ENCODE data around the gene NOC4L.
"Not testable (repeated sequence)": the region's sequence is repeated elsewhere in the genome, so short reads cannot be mapped to it uniquely, and the experiment has no call there.

Gene NOC4L

DNA sequence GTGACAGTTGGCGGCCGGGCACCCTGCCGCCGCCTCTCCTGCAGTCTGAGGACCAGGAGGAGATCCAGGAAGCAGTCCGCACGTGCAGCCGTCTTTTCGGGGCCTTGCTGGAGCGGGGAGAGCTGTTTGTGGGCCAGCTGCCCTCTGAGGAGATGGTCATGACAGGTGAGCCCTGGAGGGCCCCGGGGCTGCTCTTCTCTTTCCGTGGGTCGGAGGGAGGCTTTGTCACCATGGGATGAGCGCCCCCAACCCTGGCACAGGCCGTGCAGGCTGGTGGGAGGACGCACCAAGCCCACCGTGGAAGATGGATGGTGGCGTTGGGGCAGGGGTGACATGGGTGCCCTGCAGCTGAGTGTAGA, 532 bp downstream of the NOC4L start:
- no peak for DNase-seq

DNA sequence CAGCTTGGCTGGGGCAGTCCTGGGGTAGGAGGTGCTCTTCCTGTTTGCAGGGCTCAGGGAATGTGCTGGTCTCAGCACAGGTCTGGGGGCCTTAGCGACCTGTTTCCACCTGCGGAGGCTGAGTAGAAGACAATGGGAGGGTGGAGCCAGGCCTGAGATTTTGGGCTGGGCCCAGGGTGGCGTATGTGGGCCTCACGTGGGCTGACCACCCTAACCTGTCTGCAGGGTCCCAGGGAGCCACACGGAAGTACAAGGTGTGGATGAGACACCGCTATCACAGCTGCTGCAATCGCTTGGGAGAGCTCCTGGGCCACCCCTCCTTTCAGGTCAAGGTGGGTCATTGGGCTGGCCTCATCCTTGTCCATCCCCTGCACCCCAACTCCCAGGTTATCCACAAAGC, 1.1 kb downstream of the NOC4L start:
- DNase-seq, result no peak

DNA sequence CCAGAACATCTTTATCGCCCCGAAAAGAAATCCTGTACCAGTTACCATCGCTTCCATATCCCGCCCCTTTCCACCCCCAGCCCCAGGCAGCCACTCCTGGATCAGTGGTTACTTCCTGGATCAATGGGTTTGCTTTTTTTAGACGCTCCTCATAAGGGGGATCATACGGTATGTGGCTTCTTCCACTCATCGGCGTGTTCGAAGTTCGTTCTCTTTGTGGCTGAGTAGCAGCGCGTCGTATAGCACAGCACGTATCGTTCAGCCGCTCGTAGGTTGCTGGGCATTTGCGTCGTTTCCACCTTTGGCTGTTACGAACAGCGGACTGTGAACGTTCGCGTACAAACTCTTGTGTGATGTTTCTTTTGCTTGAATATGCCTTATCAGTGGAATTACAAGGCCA, 1.8 kb downstream of the NOC4L start:
- DNase-seq, result no peak

DNA sequence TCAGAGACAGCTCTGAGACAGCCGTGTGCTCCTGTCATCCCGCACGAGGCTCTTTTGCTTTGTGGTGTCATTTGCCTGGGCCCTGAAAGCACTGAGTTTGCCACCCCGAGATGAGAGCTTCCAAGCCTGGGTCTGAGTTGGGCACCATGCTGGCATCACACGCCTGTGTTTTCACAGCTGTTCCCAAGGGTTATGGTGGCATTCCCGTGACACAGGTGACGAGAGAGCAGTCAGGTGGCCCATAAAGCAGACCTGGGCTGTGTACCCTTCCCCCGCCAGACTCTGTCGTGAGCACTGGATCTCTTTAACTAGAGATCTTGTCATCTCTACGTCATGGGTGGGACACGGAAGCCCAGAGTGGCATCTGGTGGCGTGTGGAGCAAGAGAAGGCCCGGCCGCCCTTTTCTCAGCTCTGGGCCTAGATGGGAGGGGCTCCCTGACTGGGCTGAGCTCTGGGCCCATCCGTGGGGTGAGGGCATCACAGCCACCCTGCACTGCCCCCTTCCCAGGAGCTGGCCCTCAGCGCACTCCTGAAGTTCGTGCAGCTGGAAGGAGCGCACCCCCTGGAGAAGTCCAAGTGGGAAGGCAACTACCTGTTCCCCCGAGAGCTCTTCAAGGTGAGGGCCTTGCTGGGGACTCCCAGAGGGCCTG, 2.6 kb downstream of the NOC4L start:
- no peak for DNase-seq

DNA sequence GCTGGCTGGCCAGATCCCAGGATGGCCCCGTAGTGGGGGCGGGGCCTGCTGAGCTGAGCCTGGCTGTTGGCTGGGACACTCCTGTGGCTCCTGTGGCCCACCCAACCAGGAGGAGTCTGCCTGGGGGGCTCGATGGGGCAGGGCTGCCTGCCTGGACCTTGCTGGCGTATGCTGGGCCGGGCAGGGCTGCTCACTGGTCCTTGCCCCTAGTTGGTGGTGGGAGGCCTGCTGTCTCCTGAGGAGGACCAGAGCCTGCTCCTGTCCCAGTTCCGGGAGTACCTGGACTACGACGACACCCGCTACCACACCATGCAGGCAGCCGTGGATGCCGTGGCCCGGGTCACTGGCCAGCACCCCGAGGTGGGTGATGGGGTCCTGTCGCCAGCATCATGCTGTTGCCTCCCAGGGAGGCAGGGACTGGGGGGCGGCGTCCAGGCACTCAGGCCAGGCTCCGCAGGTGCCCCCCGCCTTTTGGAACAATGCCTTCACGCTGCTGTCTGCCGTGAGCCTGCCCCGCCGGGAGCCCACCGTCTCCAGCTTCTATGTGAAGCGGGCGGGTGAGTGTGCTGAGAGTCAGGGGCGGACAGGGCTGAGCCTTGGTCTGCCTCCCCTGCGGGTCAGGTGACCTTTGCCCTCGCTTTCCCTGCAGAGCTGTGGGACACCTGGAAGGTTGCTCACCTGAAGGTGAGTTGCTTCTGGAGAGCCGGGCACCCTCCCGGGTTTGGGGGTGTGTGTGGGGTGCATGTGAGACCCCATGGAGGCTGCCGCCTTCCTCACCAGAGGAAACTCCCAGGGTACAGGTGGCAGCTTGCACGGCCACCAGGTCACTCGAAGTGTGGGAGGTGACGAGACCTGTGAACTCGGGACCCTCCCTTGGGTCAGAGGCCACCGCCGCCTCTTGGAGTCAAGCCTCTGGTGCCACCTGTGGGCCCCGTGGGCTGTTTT, 3.4 kb downstream of the NOC4L start:
- no peak for DNase-seq

DNA sequence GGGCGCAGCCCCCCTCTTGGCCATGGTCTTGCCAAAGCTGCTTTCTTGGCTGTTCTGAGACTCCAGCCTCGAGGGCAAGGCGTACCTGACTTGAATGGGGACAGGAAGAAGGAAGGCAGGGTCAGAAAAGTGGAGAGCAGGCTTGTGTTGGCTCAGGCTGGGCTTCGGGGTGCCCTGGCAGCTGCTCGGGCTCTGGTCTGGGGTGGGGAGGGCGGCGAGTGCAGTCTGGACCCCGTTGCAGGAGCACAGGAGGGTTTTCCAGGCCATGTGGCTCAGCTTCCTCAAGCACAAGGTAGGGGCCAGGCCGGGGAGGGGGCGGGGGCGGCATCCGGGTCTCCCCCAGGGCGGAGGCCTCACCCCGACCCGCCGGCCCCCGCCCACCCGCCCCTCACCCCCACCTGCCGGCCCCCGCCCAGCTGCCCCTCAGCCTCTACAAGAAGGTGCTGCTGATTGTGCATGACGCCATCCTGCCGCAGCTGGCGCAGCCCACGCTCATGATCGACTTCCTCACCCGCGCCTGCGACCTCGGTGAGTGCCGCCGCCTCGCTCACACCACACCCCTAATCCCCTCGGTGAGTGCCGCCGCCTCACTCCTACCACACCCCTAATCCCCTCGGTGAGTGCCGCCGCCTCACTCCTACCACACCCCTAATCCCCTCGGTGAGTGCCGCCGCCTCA, 4.2 kb downstream of the NOC4L start:
- DNase-seq, result no peak

DNA sequence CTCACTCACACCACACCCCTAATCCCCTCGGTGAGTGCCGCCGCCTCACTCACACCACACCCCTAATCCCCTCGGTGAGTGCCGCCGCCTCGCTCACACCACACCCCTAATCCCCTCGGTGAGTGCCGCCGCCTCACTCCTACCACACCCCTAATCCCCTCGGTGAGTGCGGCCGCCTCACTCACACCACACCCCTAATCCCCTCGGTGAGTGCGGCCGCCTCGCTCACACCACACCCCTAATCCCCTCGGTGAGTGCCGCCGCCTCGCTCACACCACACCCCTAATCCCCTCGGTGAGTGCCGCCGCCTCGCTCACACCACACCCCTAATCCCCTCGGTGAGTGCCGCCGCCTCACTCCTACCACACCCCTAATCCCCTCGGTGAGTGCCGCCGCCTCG, 5.3 kb downstream of the NOC4L start:
- DNase-seq, result not testable (repeated sequence)

DNA sequence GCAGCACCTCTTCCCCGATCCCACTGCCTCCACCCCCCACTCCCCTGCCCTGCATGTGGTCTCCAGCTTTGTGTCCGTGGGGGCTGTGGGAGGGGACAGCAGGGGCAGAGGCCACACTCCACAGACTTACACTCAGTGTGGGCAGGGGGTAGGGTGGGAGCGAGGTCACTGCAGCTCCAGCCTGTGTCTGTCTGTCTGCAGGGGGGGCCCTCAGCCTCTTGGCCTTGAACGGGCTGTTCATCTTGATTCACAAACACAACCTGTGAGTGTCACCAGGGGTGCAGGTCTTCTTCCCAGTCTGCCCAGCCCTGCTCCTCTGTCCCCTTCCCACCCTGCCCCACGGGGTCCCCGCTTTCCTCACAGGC, 6.5 kb downstream of the NOC4L start:
- no peak for DNase-seq

DNA sequence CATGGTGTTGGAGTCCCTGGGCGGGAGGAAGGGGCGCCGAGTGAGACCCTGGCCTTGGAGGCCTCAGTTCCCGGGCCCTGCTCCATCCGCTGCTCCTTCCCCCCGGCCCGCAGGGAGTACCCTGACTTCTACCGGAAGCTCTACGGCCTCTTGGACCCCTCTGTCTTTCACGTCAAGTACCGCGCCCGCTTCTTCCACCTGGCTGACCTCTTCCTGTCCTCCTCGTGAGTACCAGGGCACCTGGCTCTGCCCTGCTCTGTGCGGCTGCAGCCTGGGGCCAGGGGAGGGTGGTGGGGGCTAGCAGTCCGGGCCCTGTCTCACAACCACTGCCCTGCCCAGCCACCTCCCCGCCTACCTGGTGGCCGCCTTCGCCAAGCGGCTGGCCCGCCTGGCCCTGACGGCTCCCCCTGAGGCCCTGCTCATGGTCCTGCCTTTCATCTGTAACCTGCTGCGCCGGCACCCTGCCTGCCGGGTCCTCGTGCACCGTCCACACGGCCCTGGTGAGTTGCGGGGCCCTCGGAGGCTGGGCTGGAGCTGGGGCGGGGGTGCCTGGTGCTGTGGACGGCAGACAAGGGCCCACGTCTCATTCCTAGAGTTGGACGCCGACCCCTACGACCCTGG, 7.0 kb downstream of the NOC4L start:
- no peak for DNase-seq

DNA sequence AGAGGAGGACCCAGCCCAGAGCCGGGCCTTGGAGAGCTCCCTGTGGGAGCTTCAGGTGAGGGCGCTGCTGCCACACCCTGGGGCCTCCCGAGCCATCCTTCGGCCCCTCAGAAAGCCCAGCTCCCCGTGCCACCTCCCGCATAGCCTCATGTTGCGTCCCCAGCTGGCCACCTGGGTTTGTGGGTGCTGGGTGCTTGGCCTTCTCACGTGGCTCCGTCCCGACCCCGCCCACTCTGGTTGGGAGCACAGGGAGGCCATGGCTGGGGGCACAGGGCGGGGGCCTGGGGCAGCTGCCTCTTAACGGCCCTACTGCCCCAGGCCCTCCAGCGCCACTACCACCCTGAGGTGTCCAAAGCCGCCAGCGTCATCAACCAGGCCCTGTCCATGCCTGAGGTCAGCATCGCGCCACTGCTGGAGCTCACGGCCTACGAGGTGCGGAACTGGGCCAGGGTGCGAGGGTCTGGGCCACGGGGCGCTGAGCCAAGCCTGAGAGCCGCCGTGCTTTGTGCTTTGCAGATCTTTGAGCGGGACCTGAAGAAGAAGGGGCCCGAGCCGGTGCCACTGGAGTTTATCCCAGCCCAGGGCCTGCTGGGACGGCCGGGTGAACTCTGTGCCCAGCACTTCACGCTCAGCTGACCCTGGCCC, 7.6 kb downstream of the NOC4L start:
- DNase-seq, result no peak

DNA sequence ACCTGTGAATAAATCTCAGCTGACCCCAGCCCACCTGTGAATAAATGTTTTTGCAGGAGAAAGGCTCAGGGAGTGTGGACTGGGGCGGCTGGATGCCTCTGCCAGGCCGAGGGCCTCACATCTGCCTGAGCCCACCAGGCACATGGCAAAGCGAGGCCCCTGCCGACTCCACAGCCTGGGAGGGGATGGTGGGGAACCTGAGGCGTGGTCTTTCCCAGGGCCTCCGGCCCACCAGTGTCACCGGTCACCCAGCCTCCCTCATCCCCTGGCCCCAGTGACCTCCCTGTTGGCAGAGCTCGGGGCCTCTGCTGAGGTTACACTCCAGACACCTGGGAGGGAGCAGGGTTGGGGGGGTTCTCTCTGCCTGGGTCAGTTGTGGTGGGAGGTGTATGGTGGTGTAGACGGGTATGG, 8.2 kb downstream of the NOC4L start:
- DNase-seq, result no peak

DNA sequence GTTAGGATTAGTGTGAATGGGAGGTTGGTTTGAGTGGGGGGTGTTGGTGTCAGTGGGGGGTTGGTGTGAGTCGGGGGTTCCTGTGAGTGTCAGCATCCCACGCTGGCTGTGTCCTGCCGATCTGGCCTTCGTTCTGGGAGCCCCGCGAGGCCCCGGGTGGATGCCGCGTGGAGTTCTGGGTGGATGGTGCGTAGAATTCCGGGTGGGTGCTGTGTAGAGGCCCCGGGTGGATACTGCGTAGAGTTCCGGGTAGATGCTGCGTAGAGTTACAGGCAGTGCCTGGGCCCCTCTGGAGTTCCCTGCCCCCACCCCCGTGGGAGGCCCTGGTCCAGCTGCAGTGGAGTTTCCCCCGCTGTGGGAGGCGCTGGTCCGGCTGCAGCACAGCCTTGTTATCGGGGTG, 8.7 kb downstream of the NOC4L start:
- DNase-seq, result no peak

DNA sequence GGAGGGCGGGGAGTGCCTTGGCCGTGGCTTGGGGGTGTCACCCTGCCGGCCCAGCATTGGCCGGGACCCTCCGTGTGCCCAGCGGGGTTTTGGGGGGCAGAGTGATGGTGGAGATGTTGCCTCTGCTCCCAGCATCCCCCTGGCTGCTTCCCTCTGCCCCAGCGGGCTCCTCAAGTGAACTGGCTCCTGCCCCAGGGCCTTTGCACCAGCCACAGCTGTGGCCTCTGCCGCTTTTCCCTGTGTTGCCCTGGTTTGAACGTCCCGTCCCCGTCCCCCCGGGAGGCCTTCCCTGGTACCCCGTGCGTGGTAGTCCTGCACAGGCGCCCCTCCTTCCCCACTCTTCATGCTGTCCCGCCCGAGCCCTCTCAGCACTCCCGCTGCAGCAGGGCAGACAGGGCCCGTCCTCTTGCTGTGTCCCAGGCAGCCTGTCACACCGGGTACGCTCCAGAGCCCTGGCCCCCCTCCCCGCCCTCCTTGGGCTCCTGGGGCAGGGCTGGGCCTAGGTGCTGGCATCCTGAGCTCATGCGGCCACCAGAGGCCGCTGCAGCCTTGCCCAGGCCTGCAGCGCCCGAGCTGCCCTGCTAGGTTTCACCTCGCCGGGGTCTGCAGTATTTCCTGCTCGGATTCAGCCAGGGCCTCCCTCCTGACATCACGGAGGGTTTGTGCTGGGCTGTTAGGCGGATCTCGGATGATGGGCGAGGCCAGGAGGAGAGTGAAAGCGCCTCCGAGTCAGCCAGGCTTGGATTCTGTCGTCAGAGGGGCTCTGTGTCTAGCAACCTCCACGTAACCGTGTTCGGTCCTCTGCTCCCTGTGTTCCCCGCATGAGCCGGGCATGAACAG, 9.5 kb downstream of the NOC4L start:
- peak; percentile 76 for DNase-seq

DNA sequence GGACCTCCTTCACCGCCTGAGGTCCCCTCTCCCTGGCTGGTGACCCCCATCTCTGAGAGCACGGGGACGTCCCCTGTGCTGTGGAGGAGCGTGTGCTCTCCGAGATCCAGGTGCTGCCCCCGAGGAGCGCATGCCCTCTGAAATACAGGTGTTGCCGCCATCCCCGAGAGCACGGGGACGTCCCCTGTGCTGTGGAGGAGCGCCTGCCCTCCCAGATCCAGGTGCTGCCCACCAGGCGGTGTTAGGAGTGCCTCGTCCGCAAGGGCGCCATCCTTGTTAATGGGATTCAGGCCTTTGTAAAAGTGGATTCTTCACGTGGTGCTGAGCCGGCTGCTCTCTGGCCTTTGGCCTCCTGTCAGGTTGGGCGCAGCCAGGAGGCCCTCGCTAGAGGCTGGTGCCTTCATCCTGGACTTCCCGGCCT, 10.1 kb downstream of the NOC4L start:
- no peak for DNase-seq

DNA sequence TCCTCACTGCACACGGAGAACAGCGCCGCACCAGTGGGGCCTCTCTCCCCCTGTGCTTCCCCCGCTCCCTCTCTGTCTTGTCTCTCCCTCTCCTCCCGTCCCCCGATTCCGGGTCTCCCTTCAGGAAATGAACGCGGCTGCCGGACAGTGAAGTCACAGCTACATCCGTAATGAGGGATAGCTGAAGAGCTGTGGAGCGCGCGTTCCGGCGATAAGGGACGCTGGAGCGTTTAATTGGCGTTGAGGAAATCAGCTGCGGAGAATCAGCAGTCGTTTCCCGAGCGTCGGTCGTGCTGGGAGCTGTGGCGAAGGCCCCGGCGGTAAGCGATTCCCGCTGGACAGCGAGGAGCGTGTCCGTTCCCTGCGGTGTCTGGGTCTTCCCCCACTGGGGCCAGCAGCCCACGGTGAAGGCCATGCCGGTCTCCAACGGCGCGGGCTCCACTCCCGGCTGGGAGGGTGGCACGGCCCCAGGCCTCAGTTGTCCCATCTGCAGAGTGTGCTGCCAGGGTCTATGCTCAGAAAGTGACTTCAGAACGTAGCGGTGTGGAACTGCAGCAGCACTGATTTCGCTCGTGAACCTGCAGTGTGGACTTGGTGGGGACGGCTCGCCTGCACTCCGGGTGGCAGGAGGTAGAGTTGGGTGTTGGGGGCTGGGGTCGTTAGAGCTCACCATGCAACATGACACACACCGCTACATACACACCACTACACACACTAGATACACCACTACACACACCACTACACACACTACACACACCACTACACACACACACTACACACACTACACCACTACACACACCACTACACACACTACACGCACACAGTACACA, 10.9 kb downstream of the NOC4L start:
- no peak for DNase-seq

DNA sequence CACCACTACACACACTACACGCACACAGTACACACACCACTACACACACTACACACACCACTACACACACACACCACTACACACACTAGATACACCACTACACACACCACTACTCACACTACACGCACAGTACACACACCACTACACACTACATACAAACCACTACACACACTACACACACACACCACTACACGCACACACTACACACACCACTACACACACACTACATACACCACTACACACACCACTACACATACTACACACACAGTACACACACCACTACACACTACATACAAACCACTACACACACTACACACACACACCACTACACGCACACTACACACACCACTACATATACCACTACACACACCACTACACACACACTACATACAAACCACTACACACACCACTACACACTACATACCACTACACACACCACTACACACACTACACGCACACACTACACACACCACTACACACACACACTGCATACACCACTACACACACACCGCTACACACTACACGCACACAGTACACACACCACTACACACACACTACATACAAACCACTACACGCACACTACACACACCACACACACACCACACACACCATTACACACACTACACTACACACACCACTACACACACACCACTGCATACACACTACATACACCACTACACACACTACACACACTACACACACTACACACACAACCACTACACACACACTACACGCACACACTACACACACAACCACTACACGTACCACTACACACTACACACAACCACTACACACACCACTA, 11.7 kb downstream of the NOC4L start:
- no peak for DNase-seq

DNA sequence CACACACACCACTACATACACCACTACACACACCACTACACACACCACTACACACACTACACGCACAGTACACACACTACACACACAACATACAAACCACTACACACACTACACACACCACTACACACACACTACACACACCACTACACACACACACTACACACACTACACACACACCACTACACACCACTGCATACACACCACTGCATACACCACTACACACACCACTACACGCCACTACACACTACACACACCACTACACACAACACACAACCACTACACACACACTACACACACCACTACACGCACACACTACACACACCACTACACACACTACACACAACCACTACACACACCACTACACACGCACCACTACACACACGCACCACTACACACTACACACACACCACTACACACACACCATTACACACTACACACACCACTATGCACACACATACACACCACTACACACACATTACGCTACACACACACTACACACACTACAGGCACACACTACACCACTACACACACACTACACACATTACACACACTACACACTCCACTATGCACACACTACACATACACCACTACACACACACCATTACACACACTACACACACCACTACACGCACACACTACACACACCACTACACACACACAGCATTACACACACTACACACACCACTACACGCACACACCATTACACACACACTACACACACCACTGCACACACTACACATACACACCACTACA, 12.5 kb downstream of the NOC4L start:
- DNase-seq, result no peak

DNA sequence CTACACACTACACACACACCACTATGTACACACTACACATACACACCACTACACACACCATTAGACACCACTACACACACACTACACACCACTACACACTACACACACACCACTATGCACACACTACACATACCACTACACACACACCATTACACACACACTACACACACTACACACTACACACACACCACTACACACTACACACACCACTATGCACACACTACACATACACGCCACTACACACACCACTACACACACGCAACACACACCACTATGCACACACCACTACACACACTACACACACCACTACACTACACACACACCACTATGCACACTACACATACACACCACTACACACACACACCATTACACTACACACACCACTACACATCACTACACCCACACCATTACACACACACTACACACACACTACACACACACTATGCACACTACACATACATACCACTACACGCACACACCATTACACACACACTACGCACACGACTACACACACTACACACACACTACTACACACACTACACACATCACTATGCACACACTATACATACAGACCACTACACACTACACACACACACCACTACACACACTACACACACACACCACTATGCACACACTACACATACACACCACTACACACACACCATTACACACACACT, 13.6 kb downstream of the NOC4L start:
- DNase-seq, result no peak
